Epithelial cell of esophagus (primary cell): ENCODE measurements around the gene CASP1.
"Not testable (repeated sequence)": the region's sequence is repeated elsewhere in the genome, so short reads cannot be mapped to it uniquely, and the experiment has no call there.

Experiments
- DNase-seq: peaks from one replicate; pipeline ENCODE4 v3.0.0; 2010; ENCODE audit warnings: low read depth
- H3K4me3 ChIP-seq: 2 replicates; pipeline ENCODE4 v1.5.1; 2011; ENCODE audit warnings: mild to moderate bottlenecking, low read length, control low read depth
- CTCF ChIP-seq: IDR thresholded peaks from 2 replicates; pipeline ENCODE4 v1.5.1; 2011; ENCODE audit warnings: low read depth, mild to moderate bottlenecking, low read length, control low read depth, inconsistent platforms; ENCODE audit not compliant: insufficient read depth; ENCODE audit errors: missing control alignments

The CASP1 gene

GRCh38 chr11:105071089-105071732, 36.3 kb upstream of the CASP1 start:
- peak overlapping the region; percentile 25 for H3K4me3 ChIP-seq
- peak; percentile 58 for DNase-seq
- no peak for TF ChIP-seq CTCF

GRCh38 chr11:105070306-105070705, 35.4 kb upstream of the CASP1 start:
- no peak overlapping the region for H3K4me3 ChIP-seq
- DNase-seq, result peak; percentile 33
- TF ChIP-seq CTCF, result no peak

GRCh38 chr11:105069749-105070148, 34.8 kb upstream of the CASP1 start:
- DNase-seq, H3K4me3 ChIP-seq: not testable (repeated sequence)

GRCh38 chr11:105063245-105063941, 28.4 kb upstream of the CASP1 start:
- DNase-seq, result not testable (repeated sequence)

GRCh38 chr11:105057432-105057831, 22.5 kb upstream of the CASP1 start:
- TF ChIP-seq CTCF, result no peak
- DNase-seq, result peak; percentile 7
- no peak overlapping the region for H3K4me3 ChIP-seq

More at GRCh38 chr11:105063245-105063941, 28.4 kb upstream of the CASP1 start:
- not testable (repeated sequence) for H3K4me3 ChIP-seq

GRCh38 chr11:105056446-105056845, 21.5 kb upstream of the CASP1 start:
- DNase-seq, result no peak
- H3K4me3 ChIP-seq, result no peak overlapping the region
- no peak for TF ChIP-seq CTCF

- no peak overlapping the region for H3K4me3 ChIP-seq
- no peak for DNase-seq
- TF ChIP-seq CTCF, result no peak
Measured at GRCh38 chr11:105054723-105055493, 20.0 kb upstream of the CASP1 start.
